Muscle layer of colon (tissue), 2 donors: ENCODE results near the gene MARVELD1.
A peak's percentile ranks its signal among the peaks of the same experiment; 100 is the strongest.
"Not testable (repeated sequence)": the region's sequence is repeated elsewhere in the genome, so short reads cannot be mapped to it uniquely, and the experiment has no call there.

Source experiments
- H3K27ac ChIP-seq: one replicate; pipeline ENCODE4 v1.7.0; 2013; ENCODE audit warnings: low read depth, mild to moderate bottlenecking, low read length, moderate library complexity
- H3K27me3 ChIP-seq, 2 donors: one replicate each; pipeline ENCODE4 v1.7.0; 2013; ENCODE audit warnings: low read length in 2 of 2, mild to moderate bottlenecking in 2 of 2; ENCODE audit not compliant: insufficient read depth in 2 of 2, control insufficient read depth in 1 of 2
- H3K36me3 ChIP-seq: one replicate; pipeline ENCODE4 v1.7.0; 2013; ENCODE audit warnings: mild to moderate bottlenecking, low read length; ENCODE audit not compliant: insufficient read depth
- H3K4me1 ChIP-seq: one replicate; pipeline ENCODE4 v1.7.0; 2013; ENCODE audit warnings: mild to moderate bottlenecking, low read length; ENCODE audit not compliant: insufficient read depth
- H3K4me3 ChIP-seq, 2 donors: one replicate each; pipeline ENCODE4 v1.7.0; 2013; ENCODE audit warnings: low read length in 2 of 2, low read depth in 1 of 2, mild to moderate bottlenecking in 1 of 2, moderate library complexity in 1 of 2
- H3K9ac ChIP-seq: one replicate; pipeline ENCODE4 v1.7.0; 2013; ENCODE audit warnings: low read length
- H3K9me3 ChIP-seq: one replicate; pipeline ENCODE4 v1.7.0; 2013; ENCODE audit warnings: mild to moderate bottlenecking, low read length
- donor health status: abdominal sarcoma.
- donor health status: Adenocarcinoma of cecum.

MARVELD1 gene

DNA sequence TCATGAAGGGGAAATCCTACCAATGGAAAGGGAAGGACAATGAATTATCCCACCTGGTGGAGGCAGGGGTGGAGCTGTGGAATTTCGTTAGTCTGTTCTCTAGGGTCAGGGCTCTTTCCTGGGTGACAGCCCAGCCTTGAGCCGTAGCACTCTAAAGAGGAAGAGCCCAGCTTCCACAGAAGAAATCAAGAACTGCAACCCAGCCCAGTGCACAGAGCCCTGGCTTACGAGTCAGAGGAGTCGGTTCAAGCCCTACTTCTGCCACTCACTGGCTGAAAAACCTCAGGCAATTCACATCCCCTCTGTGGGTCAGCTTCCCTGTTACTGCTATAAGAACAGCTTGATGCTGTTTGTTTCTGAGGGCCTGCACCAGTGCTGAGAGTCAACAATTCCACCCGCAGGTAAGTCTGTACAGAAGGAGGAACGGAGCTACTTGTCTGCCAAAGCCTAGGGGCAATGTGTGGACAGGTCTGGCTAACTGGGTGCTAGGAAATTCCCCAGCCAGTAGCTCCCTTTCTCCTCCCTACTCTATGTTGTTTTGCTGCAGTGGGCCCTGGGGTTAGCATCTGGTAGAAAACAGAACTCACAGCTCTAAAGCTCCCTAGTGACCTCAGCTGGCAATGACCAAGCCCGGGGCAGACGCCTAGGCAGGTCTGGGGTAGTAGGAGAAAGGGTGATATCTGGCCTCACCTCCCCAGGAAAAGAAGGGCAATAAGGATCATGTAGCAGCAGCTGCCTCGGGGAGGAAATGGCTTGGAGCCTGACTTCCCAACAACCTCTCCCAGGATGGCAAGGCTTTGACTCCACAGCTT is 29.8 kb upstream of the MARVELD1 start:
- H3K36me3 ChIP-seq = peaks cover 11% of the 10 kb centered on the region
- peak overlapping the region; percentile 76 for H3K27ac ChIP-seq
- H3K9me3 ChIP-seq = no peaks in the 10 kb centered on the region
- H3K9ac ChIP-seq = peak overlapping the region; percentile 4
- H3K27me3 ChIP-seq = no peaks in the 10 kb centered on the region
- peak overlapping the region in 1 of 2 donors; percentile 15 for H3K4me3 ChIP-seq
- peaks cover 55% of the 10 kb centered on the region for H3K4me1 ChIP-seq

DNA sequence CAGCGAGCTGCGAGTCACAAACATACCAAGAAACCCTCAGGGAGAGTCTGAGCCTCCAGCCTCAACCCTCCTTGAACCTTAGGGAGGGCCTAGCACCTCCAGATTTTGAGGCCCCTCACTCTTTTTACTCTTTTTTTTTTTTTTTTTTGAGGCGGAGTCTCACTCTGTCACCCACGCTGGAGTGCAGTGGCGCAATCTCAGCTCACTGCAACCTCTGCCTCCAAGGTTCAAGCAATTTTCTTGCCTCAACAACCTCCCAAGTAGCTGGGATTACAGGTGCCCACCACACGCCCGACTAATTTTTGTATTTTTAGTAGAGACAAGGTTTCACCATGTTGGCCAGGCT is 29.2 kb upstream of the MARVELD1 start:
- not testable (repeated sequence) for H3K36me3 ChIP-seq, H3K9me3 ChIP-seq, H3K27me3 ChIP-seq
- Histone ChIP-seq H3K4me1 (peaks cover 55% of the 10 kb centered on the region), H3K4me3 (peak overlapping the region in 1 of 2 donors; percentile 86), H3K9ac (peak overlapping the region; percentile 4), H3K27ac (peak overlapping the region; percentile 76)

DNA sequence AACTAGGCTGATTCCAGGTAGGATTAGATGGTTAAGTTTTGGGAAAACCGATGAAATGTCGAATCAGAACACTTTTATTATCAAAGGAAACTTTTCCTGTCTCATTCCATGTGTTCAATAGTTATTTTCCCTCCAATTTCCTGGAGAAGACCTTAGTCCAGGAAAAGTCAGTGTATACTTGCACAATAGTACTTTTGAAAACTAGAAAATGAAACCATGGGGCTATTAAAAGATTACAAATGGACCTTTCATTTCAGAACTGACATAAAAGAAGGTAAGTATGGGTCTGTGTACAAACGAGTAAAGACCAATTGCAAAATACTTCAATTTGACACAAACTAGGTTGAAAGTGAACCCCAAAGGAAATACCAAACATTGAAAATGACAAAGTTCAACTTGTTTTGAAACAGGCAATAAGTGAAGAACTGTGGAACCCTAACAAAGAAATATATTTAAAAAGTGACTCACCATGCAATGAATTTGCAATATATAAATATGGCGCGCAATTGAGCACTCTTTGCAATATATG is 28.6 kb upstream of the MARVELD1 start:
- peak overlapping the region; percentile 76 for H3K27ac ChIP-seq
- H3K9ac ChIP-seq = peak overlapping the region; percentile 23
- peaks cover 55% of the 10 kb centered on the region for H3K4me1 ChIP-seq
- H3K36me3 ChIP-seq = peaks cover 2% of the 10 kb centered on the region
- H3K9me3 ChIP-seq = no peaks in the 10 kb centered on the region
- peak overlapping the region in 1 of 2 donors; percentile 86 for H3K4me3 ChIP-seq
- no peaks in the 10 kb centered on the region for H3K27me3 ChIP-seq

DNA sequence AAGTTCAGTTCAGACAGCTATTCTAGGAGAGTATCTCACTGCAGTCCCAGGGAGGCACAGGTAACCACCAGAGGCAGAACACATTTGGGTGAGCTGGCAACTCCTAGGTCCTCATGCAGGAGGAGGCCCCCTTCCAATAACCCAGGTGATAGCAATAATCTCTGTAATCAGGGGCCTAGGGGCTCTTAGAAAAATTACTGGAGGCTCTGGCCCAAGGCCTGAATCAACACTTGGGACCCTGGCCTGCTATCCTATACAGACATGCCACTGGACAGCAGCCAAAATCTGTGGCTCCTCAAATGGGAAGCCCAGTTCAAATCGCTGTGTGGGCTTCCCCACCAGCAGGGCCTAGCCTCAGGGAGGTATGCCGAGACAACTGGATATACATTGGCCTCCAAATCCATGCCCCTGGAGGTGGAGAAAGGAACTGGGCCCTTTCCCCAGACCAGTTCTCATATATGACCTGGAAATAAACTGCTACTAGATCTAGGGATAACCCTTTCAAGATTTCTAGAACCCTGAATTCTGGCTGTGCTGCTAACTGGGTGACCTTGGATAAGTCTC is 28.1 kb upstream of the MARVELD1 start:
- H3K36me3 ChIP-seq = no peaks in the 10 kb centered on the region
- no peaks in the 10 kb centered on the region for H3K27me3 ChIP-seq
- H3K9me3 ChIP-seq = no peaks in the 10 kb centered on the region
- peaks cover 55% of the 10 kb centered on the region for H3K4me1 ChIP-seq
- H3K9ac ChIP-seq = no peak overlapping the region
- H3K27ac ChIP-seq = peak overlapping the region; percentile 76
- peak overlapping the region in 1 of 2 donors; percentile 86 for H3K4me3 ChIP-seq

- no peaks in the 10 kb centered on the region for H3K27me3 ChIP-seq
- H3K4me1 ChIP-seq = peaks cover 55% of the 10 kb centered on the region
- H3K4me3 ChIP-seq = peak overlapping the region; percentile 71 to 86
- no peaks in the 10 kb centered on the region for H3K36me3 ChIP-seq
- H3K27ac ChIP-seq = peak overlapping the region; percentile 66
- H3K9me3 ChIP-seq = no peaks in the 10 kb centered on the region
- peak overlapping the region; percentile 74 for H3K9ac ChIP-seq
Measured at GRCh38 chr10:97686301-97686961, 27.1 kb upstream of the MARVELD1 start.

GRCh38 chr10:97686962-97687784 is 26.4 kb upstream of the MARVELD1 start, which contains the start of gene AVPI1:
AVPI1 (minus strand) TSS chr10:97687241; CDS start chr10:97679905, 7,336 bp downstream.
- peak within 1 kb of the TSS; percentile 66 for H3K27ac ChIP-seq
- H3K4me3 ChIP-seq = peak within 1 kb of the TSS; percentile 71 to 86
- H3K27me3 ChIP-seq = no peaks in the 10 kb centered on the region
- no peaks in the 10 kb centered on the region for H3K36me3 ChIP-seq
- peak within 1 kb of the TSS; percentile 74 for H3K9ac ChIP-seq
- peaks cover 55% of the 10 kb centered on the region for H3K4me1 ChIP-seq
- H3K9me3 ChIP-seq = no peaks in the 10 kb centered on the region

- Histone ChIP-seq H3K27ac (peak overlapping the region; percentile 66), H3K9ac (peak overlapping the region; percentile 25), H3K4me1 (peaks cover 48% of the 10 kb centered on the region), H3K36me3 (no peaks in the 10 kb centered on the region), H3K9me3 (no peaks in the 10 kb centered on the region), H3K27me3 (no peaks in the 10 kb centered on the region), H3K4me3 (peak overlapping the region; percentile 16 to 42)
Measured at GRCh38 chr10:97687785-97688781, 25.4 kb upstream of the MARVELD1 start.

GRCh38 chr10:97689559-97690020 is 23.9 kb upstream of the MARVELD1 start:
- Histone ChIP-seq H3K36me3 (no peaks in the 10 kb centered on the region), H3K4me3 (no peak overlapping the region), H3K4me1 (peaks cover 33% of the 10 kb centered on the region), H3K9me3 (no peaks in the 10 kb centered on the region), H3K27me3 (no peaks in the 10 kb centered on the region), H3K9ac (no peak overlapping the region), H3K27ac (no peak overlapping the region)

DNA sequence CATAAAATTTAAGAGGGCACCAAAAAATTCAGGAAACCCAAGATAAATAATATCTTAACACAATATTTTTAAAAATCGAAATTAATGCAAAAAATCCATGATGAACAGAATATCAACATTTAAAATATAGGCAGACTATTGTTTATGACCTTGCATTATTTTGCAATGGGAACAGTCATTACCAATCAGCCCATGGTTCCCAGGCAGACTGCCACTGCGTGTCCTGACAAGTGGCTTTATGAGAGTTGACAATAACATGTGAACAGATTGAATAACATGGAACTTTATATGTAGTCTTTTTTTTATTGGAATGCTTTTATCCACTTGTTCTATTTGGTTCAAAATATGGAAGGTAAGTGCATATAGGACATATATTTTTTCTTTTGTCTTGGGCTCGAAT is 23.4 kb upstream of the MARVELD1 start:
- Histone ChIP-seq H3K9me3 (no peaks in the 10 kb centered on the region), H3K4me1 (peaks cover 28% of the 10 kb centered on the region), H3K27me3 (no peaks in the 10 kb centered on the region), H3K9ac (no peak overlapping the region), H3K36me3 (no peaks in the 10 kb centered on the region), H3K4me3 (no peak overlapping the region), H3K27ac (no peak overlapping the region)

- not testable (repeated sequence) for H3K27ac ChIP-seq, H3K4me3 ChIP-seq, H3K9me3 ChIP-seq, H3K27me3 ChIP-seq, H3K4me1 ChIP-seq, H3K9ac ChIP-seq, H3K36me3 ChIP-seq
Measured at GRCh38 chr10:97698072-97698655, 15.4 kb upstream of the MARVELD1 start.
